ENCODE results near the gene MAP6.
"Not testable (repeated sequence)": the region's sequence is repeated elsewhere in the genome, so short reads cannot be mapped to it uniquely, and the experiment has no call there.

Gene MAP6

GRCh38 chr11:75668451-75669297 is at the start of gene MAP6:
TSS of gene MAP6 (minus strand) at chr11:75669038. CDS start at chr11:75668369, 669 bp downstream.
- DNase-seq (ENCODE audit: low read depth in 2 of 3, low spot score in 1 of 3) = peak in 2 of 3 donors; percentile 6 to 22

GRCh38 chr11:75717608-75718418 is 49.0 kb upstream of the MAP6 start, which contains the start of gene MOGAT2:
TSS of gene MOGAT2 (plus strand) at chr11:75717838. CDS start at chr11:75717889, 51 bp downstream.
- no peak for DNase-seq (ENCODE audit: low read depth in 2 of 3, low spot score in 1 of 3)

- no peak for DNase-seq (ENCODE audit: low read depth in 2 of 3, low spot score in 1 of 3)
These were observed 47.8 kb upstream of the MAP6 start for GRCh38 chr11:75716659-75717058.

GRCh38 chr11:75715688-75716087 is 46.9 kb upstream of the MAP6 start:
- no peak for DNase-seq (ENCODE audit: low read depth in 2 of 3, low spot score in 1 of 3)

- no peak for DNase-seq (ENCODE audit: low read depth in 2 of 3, low spot score in 1 of 3)
These were observed 45.4 kb upstream of the MAP6 start for GRCh38 chr11:75714211-75714610.

- DNase-seq (ENCODE audit: low read depth in 2 of 3, low spot score in 1 of 3) = peak; percentile 46 to 60 (median 50)
These were observed 37.5 kb upstream of the MAP6 start for GRCh38 chr11:75706260-75706729.

GRCh38 chr11:75705541-75705940 is 36.7 kb upstream of the MAP6 start:
- no peak for DNase-seq (ENCODE audit: low read depth in 2 of 3, low spot score in 1 of 3)

GRCh38 chr11:75703695-75704237 is 34.9 kb upstream of the MAP6 start:
- no peak for DNase-seq (ENCODE audit: low read depth in 2 of 3, low spot score in 1 of 3)

- no peak for DNase-seq (ENCODE audit: low read depth in 2 of 3, low spot score in 1 of 3)
These were observed 32.1 kb upstream of the MAP6 start for GRCh38 chr11:75700940-75701339.

GRCh38 chr11:75697906-75698581 is 29.2 kb upstream of the MAP6 start:
- no peak for DNase-seq (ENCODE audit: low read depth in 2 of 3, low spot score in 1 of 3)

- no peak for DNase-seq (ENCODE audit: low read depth in 2 of 3, low spot score in 1 of 3)
These were observed 23.0 kb upstream of the MAP6 start for GRCh38 chr11:75691804-75692203.

GRCh38 chr11:75689863-75690609 is 21.2 kb upstream of the MAP6 start:
- DNase-seq (ENCODE audit: low read depth in 2 of 3, low spot score in 1 of 3) = no peak

GRCh38 chr11:75683856-75684255 is 15.0 kb upstream of the MAP6 start:
- not testable (repeated sequence) for DNase-seq (ENCODE audit: low read depth in 2 of 3, low spot score in 1 of 3)

- DNase-seq (ENCODE audit: low read depth in 2 of 3, low spot score in 1 of 3) = no peak
These were observed 10.7 kb upstream of the MAP6 start for GRCh38 chr11:75679566-75679965.

- DNase-seq (ENCODE audit: low read depth in 2 of 3, low spot score in 1 of 3) = no peak
These were observed 9.9 kb upstream of the MAP6 start for GRCh38 chr11:75678620-75679259.

GRCh38 chr11:75677909-75678308 is 9.1 kb upstream of the MAP6 start:
- no peak for DNase-seq (ENCODE audit: low read depth in 2 of 3, low spot score in 1 of 3)

GRCh38 chr11:75677275-75677674 is 8.4 kb upstream of the MAP6 start:
- no peak for DNase-seq (ENCODE audit: low read depth in 2 of 3, low spot score in 1 of 3)

GRCh38 chr11:75673977-75674582 is 5.2 kb upstream of the MAP6 start:
- DNase-seq (ENCODE audit: low read depth in 2 of 3, low spot score in 1 of 3) = peak; percentile 8 to 44 (median 43)

- no peak for DNase-seq (ENCODE audit: low read depth in 2 of 3, low spot score in 1 of 3)
These were observed 897 bp downstream of the MAP6 start for GRCh38 chr11:75667831-75668450.
